GM13976 (cell line): Measurements from ENCODE around the gene RPS6KA2.

ENCODE experiments used
- DNase-seq: peaks from one replicate; pipeline ENCODE4 v3.0.0; 2012; ENCODE audit warnings: low spot score
- CTCF ChIP-seq: IDR thresholded peaks from 2 replicates; pipeline ENCODE4 v1.5.1; 2012; ENCODE audit warnings: borderline replicate concordance, mild to moderate bottlenecking; ENCODE audit not compliant: insufficient read depth; ENCODE audit errors: extremely low read depth, missing control alignments, control extremely low read depth
- in situ Hi-C: fragments of 300-500 bp; cut with MboI; formaldehyde crosslinking; loops from one replicate; pipeline ENCODE4 v1.12.0; 2022; ENCODE audit warnings: low sequenced_read_pairs, mixed read lengths, inconsistent platforms; ENCODE audit not compliant: unreplicated experiment

RPS6KA2 gene

GRCh38 chr6:166443166-166443565, 183.9 kb downstream of the RPS6KA2 start:
- in situ Hi-C loops: no loop called here
- no peak for TF ChIP-seq CTCF
- DNase-seq: no peak

DNA sequence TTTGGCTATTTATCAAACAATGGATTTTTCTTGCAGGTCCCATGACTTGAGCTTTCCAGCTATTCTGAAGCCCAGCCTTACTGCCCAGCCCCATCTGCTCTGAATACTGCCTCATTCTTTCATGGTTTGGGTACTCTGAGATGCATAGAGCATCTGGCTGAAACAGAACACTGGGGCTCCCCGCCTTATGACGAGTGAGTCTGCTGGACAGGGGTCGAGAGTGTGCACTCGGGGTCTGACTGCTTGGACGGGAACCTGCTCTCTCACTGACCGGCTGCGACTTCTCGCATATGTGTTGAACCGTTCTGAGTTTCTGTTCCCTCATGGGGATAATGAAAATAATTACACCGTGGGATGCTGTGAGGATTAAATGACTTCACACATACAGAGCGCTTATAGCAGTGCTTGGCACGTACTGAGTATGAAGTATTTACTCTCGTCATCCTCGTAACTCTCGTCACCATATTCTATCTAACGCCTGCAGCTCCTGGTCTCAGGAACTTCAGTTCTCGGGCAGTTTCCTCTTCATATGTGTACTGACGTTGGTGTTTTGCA, 184.8 kb downstream of the RPS6KA2 start:
- DNase-seq: no peak
- in situ Hi-C loops: no loop called here
- no peak for TF ChIP-seq CTCF

- in situ Hi-C loops: no loop called here
- no peak for TF ChIP-seq CTCF
- no peak for DNase-seq
Measured at GRCh38 chr6:166441325-166442078, 185.5 kb downstream of the RPS6KA2 start.

DNA sequence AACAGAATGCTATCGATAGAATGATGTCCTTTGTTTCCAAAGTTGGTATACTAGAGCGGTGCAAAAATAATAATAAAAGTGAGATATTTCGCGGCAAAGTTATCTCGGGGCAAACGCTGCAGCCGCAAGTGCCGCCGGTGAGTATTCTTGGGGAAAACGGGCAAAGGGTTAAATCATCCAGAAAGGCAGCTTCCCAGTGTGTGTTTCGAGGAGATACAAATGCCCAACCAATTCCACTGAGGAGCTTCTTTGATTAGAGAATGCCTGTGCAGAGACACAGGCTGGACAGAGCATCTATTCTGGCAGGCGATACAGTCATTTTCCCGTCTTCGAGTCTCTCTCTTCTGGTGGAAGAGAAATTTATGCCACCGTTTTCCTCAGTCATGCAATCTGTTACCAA, 186.3 kb downstream of the RPS6KA2 start:
- in situ Hi-C loops: no loop called here

GRCh38 chr6:166440106-166440505, 186.9 kb downstream of the RPS6KA2 start:
- DNase-seq: no peak
- no peak for TF ChIP-seq CTCF
- in situ Hi-C loops: no loop called here

More for the DNA sequence above, 186.3 kb downstream of the RPS6KA2 start:
- DNase-seq: no peak
- TF ChIP-seq CTCF: no peak

GRCh38 chr6:166439366-166440091, 187.5 kb downstream of the RPS6KA2 start:
- in situ Hi-C loops: no loop called here
- no peak for TF ChIP-seq CTCF
- no peak for DNase-seq
